GM18498 (cell line): ENCODE results near the gene SCYGR7.
"Not testable (repeated sequence)": the region's sequence is repeated elsewhere in the genome, so short reads cannot be mapped to it uniquely, and the experiment has no call there.

ENCODE experiments used
- ATAC-seq: cut with Tn5 transposase; IDR thresholded peaks from one replicate; pipeline ENCODE4 v1.9.1; 2021; ENCODE audit warnings: mild to moderate bottlenecking, moderate library complexity; ENCODE audit not compliant: unreplicated experiment

The SCYGR7 gene

DNA sequence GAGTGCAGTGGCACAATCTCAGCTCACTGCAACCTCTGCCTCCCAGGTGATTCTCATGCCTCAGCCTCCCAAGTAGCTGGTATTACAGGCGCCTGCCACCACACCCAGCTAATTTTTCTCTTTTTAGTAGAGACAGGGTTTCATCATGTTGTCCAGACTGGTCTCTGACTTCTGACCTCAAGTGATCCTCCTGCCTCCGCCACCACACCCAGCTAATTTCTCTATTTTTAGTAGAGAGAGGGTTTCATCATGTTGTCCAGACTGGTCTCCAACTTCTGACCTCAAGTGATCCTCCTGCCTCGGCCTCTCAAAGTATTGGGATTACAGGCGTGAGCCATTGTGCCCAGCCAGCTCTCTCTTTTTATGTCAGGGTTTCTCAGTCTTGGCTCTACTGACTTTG is 28.1 kb downstream of the SCYGR7 start:
- not testable (repeated sequence) for ATAC-seq

DNA sequence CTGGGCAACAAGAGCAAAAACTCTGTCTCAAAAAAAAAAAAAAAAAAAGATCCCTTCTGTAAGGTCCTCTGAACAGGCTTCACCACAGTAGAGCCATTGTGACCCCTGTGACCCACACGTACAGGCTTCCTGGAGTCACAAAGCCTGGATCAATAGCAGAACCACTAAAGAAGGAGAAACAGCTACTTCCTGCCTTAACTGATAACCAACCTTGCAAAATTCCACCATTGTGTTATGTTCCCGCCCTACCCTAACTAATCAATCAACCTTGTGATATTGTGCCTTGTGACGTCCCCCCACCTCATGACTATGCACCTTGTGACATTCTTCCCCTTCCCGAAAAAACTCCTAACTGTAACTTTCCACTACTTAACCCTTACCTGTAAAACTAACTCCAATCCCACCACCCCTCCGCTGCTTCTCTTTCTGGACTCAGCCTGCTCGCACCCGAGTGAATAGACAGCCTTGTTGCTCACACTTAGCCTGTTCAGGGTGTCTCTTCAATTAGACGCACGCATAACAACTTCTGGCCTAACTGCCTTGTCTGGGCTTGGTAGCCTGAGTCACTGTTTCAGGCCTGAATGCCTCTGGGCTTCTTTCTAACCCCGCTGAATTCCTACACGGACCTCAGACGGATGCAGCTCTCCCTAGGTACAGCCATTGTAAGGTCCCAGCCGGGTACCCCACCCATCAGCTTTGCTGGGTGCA is 31.4 kb downstream of the SCYGR7 start:
- ATAC-seq = no peak

DNA sequence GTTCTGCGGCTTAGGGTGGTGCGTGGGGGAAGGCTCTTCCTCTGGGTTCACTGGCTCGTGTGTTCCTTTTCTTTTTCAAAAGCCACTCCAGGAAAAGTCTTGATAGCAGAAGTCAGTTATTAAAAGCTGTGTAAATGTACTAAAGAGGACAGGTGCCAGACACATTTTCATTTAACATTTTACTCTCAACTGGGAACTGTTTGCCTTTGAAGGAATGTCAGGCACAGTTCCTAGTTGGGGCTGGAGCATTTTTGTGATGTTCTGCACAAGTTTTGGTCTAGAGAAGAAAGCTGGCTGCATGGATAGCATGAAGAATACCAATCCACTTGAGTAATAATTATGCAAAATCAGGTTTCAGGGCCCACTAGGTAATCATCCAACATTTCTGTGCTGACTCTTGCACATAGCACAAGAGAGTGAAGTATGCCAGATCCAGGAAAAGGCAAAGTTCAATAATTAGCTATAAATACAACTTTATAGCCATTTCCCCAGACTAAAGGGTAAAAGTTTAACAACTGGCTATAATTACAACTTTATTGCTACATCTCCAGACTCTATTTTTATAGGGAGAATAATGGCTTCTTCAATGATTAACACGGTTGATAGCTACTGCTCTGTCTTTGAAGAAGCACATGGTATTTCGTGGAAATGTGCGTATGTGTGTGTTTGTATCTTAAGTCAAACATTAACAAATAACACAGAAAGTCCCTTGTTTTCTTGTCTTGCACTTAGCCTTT is 33.8 kb downstream of the SCYGR7 start:
- ATAC-seq = no peak

DNA sequence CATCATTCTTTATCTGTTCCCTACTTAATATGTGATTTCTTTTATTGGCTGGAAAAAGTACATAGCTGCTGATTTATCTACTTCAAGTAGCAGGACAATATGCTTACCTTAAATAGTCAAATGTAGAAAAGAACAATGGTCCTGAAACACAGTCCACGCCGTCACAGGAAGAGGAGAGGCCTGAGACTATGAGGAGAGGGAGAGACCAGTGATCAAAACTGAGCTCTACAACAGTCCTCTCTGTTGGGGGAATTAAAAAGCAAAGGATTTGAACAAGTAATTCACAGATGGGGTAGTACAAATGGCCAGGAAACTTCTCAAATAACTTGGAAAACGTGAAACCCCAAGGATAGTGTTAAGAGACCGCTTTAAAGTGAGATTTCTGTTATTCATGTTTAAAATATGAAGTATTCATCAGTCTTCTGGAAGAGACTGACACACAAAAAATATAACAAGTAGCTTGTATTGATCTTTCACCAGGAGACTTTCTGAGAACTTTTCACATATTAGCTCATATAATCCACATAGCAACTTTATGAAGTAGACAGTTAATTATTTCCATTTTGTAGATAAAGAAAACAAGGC is 37.7 kb downstream of the SCYGR7 start:
- peak; percentile 18 for ATAC-seq

DNA sequence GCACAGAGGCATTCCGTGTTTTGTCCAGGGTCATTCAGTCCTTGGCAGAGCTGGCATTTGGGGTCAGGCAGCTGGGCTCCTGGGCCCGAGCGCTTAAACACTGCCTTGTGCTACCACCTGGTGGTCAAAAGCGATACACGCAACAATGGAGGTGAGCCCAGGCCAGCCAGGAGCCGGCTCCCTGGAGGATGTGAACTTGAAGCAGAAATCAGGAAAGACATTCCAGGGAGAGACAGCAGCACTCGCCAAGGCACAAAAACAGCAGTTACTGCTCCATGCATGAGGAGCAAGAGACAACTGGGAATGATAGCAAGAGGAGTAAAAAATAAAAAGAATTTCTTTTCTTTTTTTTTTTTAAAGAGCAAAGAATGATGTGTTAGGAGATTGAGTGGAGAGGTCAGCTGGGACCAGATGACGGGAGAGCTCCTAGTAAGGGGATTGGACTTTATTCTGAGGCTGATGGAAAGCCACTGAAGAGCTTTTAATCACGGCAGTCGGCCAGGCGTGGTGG is 38.3 kb downstream of the SCYGR7 start:
- ATAC-seq = peak; percentile 99

DNA sequence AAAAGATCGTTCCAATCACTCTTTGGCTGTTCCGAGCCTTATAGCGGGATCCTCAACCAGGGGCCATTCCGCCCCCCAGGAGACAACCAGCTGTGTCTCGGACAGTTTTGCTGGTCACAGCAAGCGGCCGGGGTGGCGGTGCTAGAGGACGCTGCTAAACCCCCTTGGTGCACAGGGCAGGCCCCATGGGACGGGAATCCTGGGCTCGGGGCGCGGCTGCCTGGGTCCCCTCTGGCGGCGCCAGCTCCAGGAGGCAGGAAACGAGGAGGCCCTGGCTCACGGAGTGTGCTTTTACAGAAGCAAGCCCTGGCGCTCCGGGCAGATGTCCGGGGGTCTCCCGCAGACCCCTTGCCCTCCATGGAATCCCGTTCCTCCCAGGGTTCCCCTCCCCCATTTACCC is 39.7 kb downstream of the SCYGR7 start:
- ATAC-seq = no peak

DNA sequence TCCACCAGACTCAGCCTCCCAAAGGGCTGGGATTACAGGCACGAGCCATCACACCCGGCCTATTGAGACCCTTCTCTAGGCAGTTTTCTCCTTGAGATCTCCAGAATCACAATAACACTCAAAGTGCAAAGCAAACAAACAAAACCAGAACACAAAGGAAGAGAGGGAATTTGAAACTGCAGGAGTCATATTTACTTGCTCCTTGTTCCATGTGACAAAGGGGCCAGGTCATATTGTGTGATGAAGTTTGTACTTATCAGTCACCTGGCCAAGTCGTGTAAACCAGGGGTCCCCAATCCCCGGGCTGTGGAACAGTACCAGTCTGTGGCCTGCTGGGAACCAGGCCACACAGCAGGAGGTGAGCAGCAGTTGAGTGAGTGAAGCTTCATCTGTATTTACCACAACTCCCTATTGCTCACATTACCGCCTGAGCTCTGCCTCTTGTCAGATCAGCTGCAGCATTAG is 44.1 kb downstream of the SCYGR7 start:
- no peak for ATAC-seq

DNA sequence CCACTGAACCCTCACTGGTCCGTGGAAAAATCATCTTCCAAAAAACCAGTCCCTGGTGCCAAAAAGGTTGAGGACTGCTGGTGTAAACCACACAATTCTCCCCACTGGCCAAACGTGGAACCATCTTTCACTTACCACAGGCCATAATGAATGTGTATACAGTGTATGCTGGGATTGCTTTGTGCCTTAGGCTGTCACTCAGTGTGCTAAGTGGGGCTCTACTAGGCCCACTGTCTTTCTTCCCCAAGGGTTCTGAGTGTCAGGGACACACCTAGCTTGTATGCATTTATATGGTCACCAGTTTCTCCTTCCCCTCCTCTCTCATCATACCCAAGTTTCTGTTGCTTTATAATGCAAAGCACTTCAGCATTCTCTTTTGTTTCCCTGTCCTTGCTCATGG is 44.8 kb downstream of the SCYGR7 start:
- no peak for ATAC-seq

DNA sequence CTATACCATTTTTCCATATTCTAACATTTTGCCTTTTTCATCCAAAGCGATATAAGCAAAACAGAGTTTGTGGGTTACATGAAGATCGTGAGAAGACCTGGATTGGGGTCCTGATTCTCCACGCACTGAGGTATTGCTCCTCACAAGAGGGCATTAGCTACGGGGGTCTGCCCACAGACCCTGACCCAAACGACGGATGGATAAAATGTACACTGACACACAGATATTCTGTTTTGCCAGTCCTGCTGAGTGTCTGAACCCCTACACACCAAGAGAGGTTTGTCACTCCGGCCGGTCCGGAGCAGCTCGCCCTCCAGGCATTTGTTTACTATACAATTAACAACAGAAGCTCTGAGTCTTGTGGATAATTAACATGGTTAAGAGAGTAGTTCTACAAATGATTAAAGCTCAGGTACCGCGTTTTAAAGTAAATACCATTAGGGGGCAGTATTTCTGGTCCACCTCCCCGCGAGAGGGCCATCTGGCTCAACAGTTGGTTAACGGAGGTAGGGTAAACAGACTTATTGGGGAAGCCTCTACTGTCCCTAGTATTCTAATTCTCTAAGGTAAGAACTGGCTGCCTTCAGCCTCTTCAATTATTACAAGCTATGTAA is 46.0 kb downstream of the SCYGR7 start:
- ATAC-seq = peak; percentile 60

DNA sequence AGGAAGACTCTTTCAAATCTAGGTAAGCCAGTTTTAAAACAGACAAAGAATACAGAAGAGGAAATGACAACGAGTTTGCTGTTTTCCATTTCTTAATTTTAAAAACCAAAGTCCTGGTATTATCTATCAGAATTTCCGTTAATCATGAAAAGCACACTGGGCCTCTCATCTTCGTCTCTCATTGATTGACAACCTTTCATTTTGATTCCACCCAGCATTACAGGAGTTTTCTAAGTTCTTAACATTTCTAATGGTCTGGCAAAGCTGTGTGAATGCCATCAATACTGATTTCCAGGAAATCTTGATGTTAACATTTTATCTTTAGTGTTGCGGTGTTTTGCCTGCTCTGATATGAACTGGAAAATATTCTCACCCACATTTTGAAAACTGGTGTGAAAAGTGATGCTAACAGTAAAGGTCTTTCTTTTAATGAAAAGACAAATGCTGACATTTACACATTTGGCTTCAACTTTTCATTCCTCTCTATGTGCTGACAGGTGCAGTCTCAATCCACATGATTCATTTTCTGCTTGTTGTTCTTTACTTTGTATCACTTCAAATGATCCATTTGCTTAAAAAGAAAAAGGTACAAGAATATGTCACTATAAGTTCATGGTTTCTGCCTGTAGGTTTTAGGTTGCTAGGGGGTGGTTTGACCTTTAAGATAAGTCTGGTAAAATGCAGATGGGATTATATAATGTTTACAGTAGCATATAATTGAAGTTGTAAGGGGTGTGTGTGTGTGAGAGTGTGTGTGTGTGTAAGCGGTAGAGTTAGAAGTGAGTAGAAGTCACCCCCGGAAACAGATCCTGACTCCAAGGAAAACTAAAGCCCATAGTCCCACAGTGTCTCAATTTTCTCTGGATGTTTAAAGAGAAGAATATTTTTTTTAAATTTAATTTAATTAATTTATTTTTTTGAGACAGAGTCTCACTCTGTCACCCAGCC is 47.0 kb downstream of the SCYGR7 start:
- ATAC-seq = no peak
